Osteoblast (primary cell): ENCODE measurements around the gene HEPHL1. TPM values are rescaled to one million over a fixed set of nuclear protein-coding genes. Genes with fewer than 3 reads are reported as not detected.

Experiments
- DNase-seq: peaks from one replicate; pipeline ENCODE4 v3.0.0; 2011; ENCODE audit warnings: low spot score, mixed read lengths; ENCODE audit not compliant: insufficient read length; ENCODE audit errors: missing footprints
- H2AFZ ChIP-seq: 2 replicates; pipeline ENCODE4 v1.6.0; 2011; ENCODE audit warnings: mild to moderate bottlenecking, low read length
- H3K27ac ChIP-seq: 2 replicates; pipeline ENCODE4 v1.5.1; 2011; ENCODE audit warnings: mild to moderate bottlenecking, low read depth, low read length, moderate library complexity
- H3K27me3 ChIP-seq: 2 replicates; pipeline ENCODE4 v1.6.0; 2012; ENCODE audit warnings: mild to moderate bottlenecking, control low read depth, inconsistent platforms, low read length, moderate library complexity; ENCODE audit not compliant: insufficient read depth
- H3K36me3 ChIP-seq: 2 replicates; pipeline ENCODE4 v1.5.1; 2011; ENCODE audit warnings: mild to moderate bottlenecking, low read length, control low read depth, moderate library complexity; ENCODE audit not compliant: insufficient read depth
- H3K4me1 ChIP-seq: 2 replicates; pipeline ENCODE4 v1.5.1; 2011; ENCODE audit warnings: mild to moderate bottlenecking, low read length, control low read depth, moderate library complexity; ENCODE audit not compliant: insufficient read depth
- H3K4me2 ChIP-seq: 2 replicates; pipeline ENCODE4 v1.6.0; 2011; ENCODE audit warnings: mild to moderate bottlenecking, low read length; ENCODE audit not compliant: insufficient read depth
- H3K4me3 ChIP-seq: fragments of 200-600 bp; sonication (generic); 3 replicates; pipeline ENCODE4 v1.5.1; 2012; ENCODE audit warnings: mild to moderate bottlenecking, low read length, inconsistent platforms; ENCODE audit not compliant: insufficient read depth
- H3K79me2 ChIP-seq: 2 replicates; pipeline ENCODE4 v1.6.0; 2012; ENCODE audit warnings: mild to moderate bottlenecking, low read length, control low read depth, inconsistent platforms; ENCODE audit not compliant: insufficient read depth
- H3K9me3 ChIP-seq: 2 replicates; pipeline ENCODE4 v1.5.1; 2011; ENCODE audit warnings: low read depth, low read length, control low read depth
- H4K20me1 ChIP-seq: 2 replicates; pipeline ENCODE4 v1.6.0; 2012; ENCODE audit warnings: mild to moderate bottlenecking, low read length, control low read depth; ENCODE audit not compliant: insufficient read depth
- CTCF ChIP-seq: IDR thresholded peaks from 2 replicates; pipeline ENCODE4 v1.5.1; 2011; ENCODE audit warnings: mild to moderate bottlenecking, low read depth, low read length, moderate library complexity; ENCODE audit errors: extremely low read depth
- total RNA-seq: library from RNA; depleted of rRNA; stranded (reverse); fragments of >200 nt; gene quantifications from 2 replicates; pipeline ENCODE4 v1.2.3, GENCODE V29; 2012

Gene HEPHL1
- total RNA-seq, 1 donor: not detected

GRCh38 chr11:94089341-94089740 is 68.2 kb downstream of the HEPHL1 start:
- DNase-seq: no peak
- no peak overlapping the region for H3K4me3 ChIP-seq
- no peak overlapping the region for H3K4me2 ChIP-seq
- H3K4me1 ChIP-seq: no peaks in the 10 kb centered on the region
- H2AFZ ChIP-seq: no peak overlapping the region
- no peak overlapping the region for H3K27ac ChIP-seq
- H3K27me3 ChIP-seq: peaks cover 5% of the 10 kb centered on the region
- no peaks in the 10 kb centered on the region for H4K20me1 ChIP-seq
- no peaks in the 10 kb centered on the region for H3K79me2 ChIP-seq
- H3K9me3 ChIP-seq: no peaks in the 10 kb centered on the region
- no peaks in the 10 kb centered on the region for H3K36me3 ChIP-seq
- TF ChIP-seq CTCF: no peak

- Histone ChIP-seq H3K9me3 (no peaks in the 10 kb centered on the region), H3K36me3 (no peaks in the 10 kb centered on the region), H3K4me2 (no peak overlapping the region), H2AFZ (no peak overlapping the region), H3K79me2 (no peaks in the 10 kb centered on the region), H3K27ac (no peak overlapping the region), H3K4me1 (no peaks in the 10 kb centered on the region), H3K4me3 (no peak overlapping the region), H3K27me3 (peaks cover 5% of the 10 kb centered on the region), H4K20me1 (no peaks in the 10 kb centered on the region)
- DNase-seq: no peak
- TF ChIP-seq CTCF: no peak
Measured at GRCh38 chr11:94090401-94090800, 69.2 kb downstream of the HEPHL1 start.

GRCh38 chr11:94091091-94091490 is 69.9 kb downstream of the HEPHL1 start:
- no peaks in the 10 kb centered on the region for H3K9me3 ChIP-seq
- no peak for DNase-seq
- H3K36me3 ChIP-seq: no peaks in the 10 kb centered on the region
- H3K27me3 ChIP-seq: peaks cover 5% of the 10 kb centered on the region
- H3K27ac ChIP-seq: no peak overlapping the region
- no peak for TF ChIP-seq CTCF
- no peaks in the 10 kb centered on the region for H3K4me1 ChIP-seq
- H3K4me3 ChIP-seq: no peak overlapping the region
- H4K20me1 ChIP-seq: no peaks in the 10 kb centered on the region
- H2AFZ ChIP-seq: no peak overlapping the region
- no peaks in the 10 kb centered on the region for H3K79me2 ChIP-seq
- H3K4me2 ChIP-seq: no peak overlapping the region

GRCh38 chr11:94100253-94100652 is 79.1 kb downstream of the HEPHL1 start:
- Histone ChIP-seq H2AFZ (no peak overlapping the region), H4K20me1 (no peaks in the 10 kb centered on the region), H3K9me3 (no peaks in the 10 kb centered on the region), H3K36me3 (no peaks in the 10 kb centered on the region), H3K4me2 (no peak overlapping the region), H3K27me3 (no peaks in the 10 kb centered on the region), H3K79me2 (no peaks in the 10 kb centered on the region), H3K4me1 (no peaks in the 10 kb centered on the region), H3K27ac (no peak overlapping the region), H3K4me3 (no peak overlapping the region)
- DNase-seq: no peak
- no peak for TF ChIP-seq CTCF
